ENCODE measurements around the gene NUDCD3.
A peak's percentile ranks its signal among the peaks of the same experiment; 100 is the strongest.

The NUDCD3 gene

GRCh38 chr7:44515590-44516268, 25.3 kb upstream of the NUDCD3 start:
- H2AFZ ChIP-seq (ENCODE audit: insufficient read depth, low read length, poor library complexity): no peak overlapping the region
- no peak overlapping the region for H2BK120ac ChIP-seq (ENCODE audit: insufficient read depth, low read length, poor library complexity)
- no peak overlapping the region for H3K18ac ChIP-seq (ENCODE audit: low read length)
- H3K9ac ChIP-seq (ENCODE audit: low read length): no peak overlapping the region
- H2AK5ac ChIP-seq (ENCODE audit: low read length): no peak overlapping the region
- H3K27ac ChIP-seq (ENCODE audit: low read depth, low read length): no peak overlapping the region
- H3K36me3 ChIP-seq (ENCODE audit: control insufficient read depth in 1 of 2, insufficient read depth in 2 of 2, low read length in 2 of 2): no peaks in the 10 kb centered on the region
- no peak overlapping the region for H3K4ac ChIP-seq (ENCODE audit: low read depth, low read length)
- H4K8ac ChIP-seq (ENCODE audit: low read depth, low read length): no peak overlapping the region
- no peak overlapping the region for H2BK5ac ChIP-seq (ENCODE audit: low read depth, low read length, poor library complexity)
- H3K4me2 ChIP-seq (ENCODE audit: low read length): no peak overlapping the region
- peak overlapping the region; percentile 13 for H3K4me3 ChIP-seq (ENCODE audit: low read depth, low read length)
- no CpG with 5 or more reads among the region's 10 CpGs for WGBS (ENCODE audit: extremely low coverage, insufficient coverage, insufficient read length)
- no peaks in the 10 kb centered on the region for H3K79me2 ChIP-seq (ENCODE audit: control insufficient read depth, insufficient read depth, low read length, poor library complexity)
- no peak overlapping the region for H4K12ac ChIP-seq (ENCODE audit: low read depth, low read length)
- H2BK12ac ChIP-seq (ENCODE audit: low read length): no peak overlapping the region
- no peaks in the 10 kb centered on the region for H3K27me3 ChIP-seq (ENCODE audit: insufficient read depth, low read length)
- H3K23ac ChIP-seq (ENCODE audit: low read length): no peak overlapping the region
- H3K4me1 ChIP-seq (ENCODE audit: control insufficient read depth in 1 of 2, insufficient read depth in 2 of 2, low read length in 2 of 2): no peaks in the 10 kb centered on the region
- H3K79me1 ChIP-seq (ENCODE audit: low read length): no peaks in the 10 kb centered on the region
- peaks cover 8% of the 10 kb centered on the region for H3K9me3 ChIP-seq (ENCODE audit: insufficient read depth, low read depth, low read length)
- no peak overlapping the region for H3K14ac ChIP-seq (ENCODE audit: low read length)
- no peak for DNase-seq
- no peak overlapping the region for H4K91ac ChIP-seq (ENCODE audit: low read depth, low read length)

DNA sequence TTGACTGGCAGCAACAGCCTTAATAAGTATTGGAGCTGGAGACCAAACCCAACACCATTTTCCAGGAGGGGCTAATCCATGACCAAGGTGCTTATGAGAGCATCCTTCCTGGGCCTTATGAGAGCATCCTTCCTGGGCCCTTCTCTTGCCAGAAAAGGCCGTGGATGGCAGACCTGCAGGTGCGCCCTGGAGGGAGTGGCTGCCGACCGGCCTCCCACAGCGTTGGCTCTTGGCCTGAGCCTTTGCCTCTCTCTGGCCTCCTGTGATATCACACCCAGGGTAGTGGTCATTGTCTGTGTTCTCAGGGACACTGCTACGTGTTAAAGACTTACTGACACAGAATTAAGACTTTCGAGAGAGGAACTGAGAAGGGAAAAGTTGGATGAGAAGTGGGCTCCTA, 22.3 kb upstream of the NUDCD3 start:
- no peak overlapping the region for H3K23ac ChIP-seq (ENCODE audit: low read length)
- no peak overlapping the region for H3K4me2 ChIP-seq (ENCODE audit: low read length)
- no peaks in the 10 kb centered on the region for H3K4me1 ChIP-seq (ENCODE audit: control insufficient read depth in 1 of 2, insufficient read depth in 2 of 2, low read length in 2 of 2)
- H2BK12ac ChIP-seq (ENCODE audit: low read length): no peak overlapping the region
- H2BK120ac ChIP-seq (ENCODE audit: insufficient read depth, low read length, poor library complexity): no peak overlapping the region
- no peak overlapping the region for H3K14ac ChIP-seq (ENCODE audit: low read length)
- no peak for DNase-seq
- H3K27ac ChIP-seq (ENCODE audit: low read depth, low read length): no peak overlapping the region
- no peak overlapping the region for H2AFZ ChIP-seq (ENCODE audit: insufficient read depth, low read length, poor library complexity)
- no peaks in the 10 kb centered on the region for H3K27me3 ChIP-seq (ENCODE audit: insufficient read depth, low read length)
- H3K9ac ChIP-seq (ENCODE audit: low read length): no peak overlapping the region
- H3K4me3 ChIP-seq (ENCODE audit: low read depth, low read length): no peak overlapping the region
- H3K9me3 ChIP-seq (ENCODE audit: insufficient read depth, low read depth, low read length): peaks cover 9% of the 10 kb centered on the region
- H2AK5ac ChIP-seq (ENCODE audit: low read length): no peak overlapping the region
- H3K36me3 ChIP-seq (ENCODE audit: control insufficient read depth in 1 of 2, insufficient read depth in 2 of 2, low read length in 2 of 2): no peaks in the 10 kb centered on the region
- H3K79me1 ChIP-seq (ENCODE audit: low read length): no peaks in the 10 kb centered on the region
- no peak overlapping the region for H3K4ac ChIP-seq (ENCODE audit: low read depth, low read length)
- H4K12ac ChIP-seq (ENCODE audit: low read depth, low read length): no peak overlapping the region
- no peak overlapping the region for H4K91ac ChIP-seq (ENCODE audit: low read depth, low read length)
- H3K79me2 ChIP-seq (ENCODE audit: control insufficient read depth, insufficient read depth, low read length, poor library complexity): no peaks in the 10 kb centered on the region
- WGBS (ENCODE audit: extremely low coverage, insufficient coverage, insufficient read length): no CpG with 5 or more reads among the region's 7 CpGs
- no peak overlapping the region for H2BK5ac ChIP-seq (ENCODE audit: low read depth, low read length, poor library complexity)
- H4K8ac ChIP-seq (ENCODE audit: low read depth, low read length): no peak overlapping the region
- no peak overlapping the region for H3K18ac ChIP-seq (ENCODE audit: low read length)

GRCh38 chr7:44511863-44512468, 21.5 kb upstream of the NUDCD3 start:
- Histone ChIP-seq H3K4ac (ENCODE audit: low read depth, low read length) (no peak overlapping the region), H2AFZ (ENCODE audit: insufficient read depth, low read length, poor library complexity) (no peak overlapping the region), H3K27ac (ENCODE audit: low read depth, low read length) (no peak overlapping the region), H3K14ac (ENCODE audit: low read length) (no peak overlapping the region), H4K12ac (ENCODE audit: low read depth, low read length) (no peak overlapping the region), H3K79me2 (ENCODE audit: control insufficient read depth, insufficient read depth, low read length, poor library complexity) (no peaks in the 10 kb centered on the region), H4K8ac (ENCODE audit: low read depth, low read length) (no peak overlapping the region), H3K79me1 (ENCODE audit: low read length) (no peaks in the 10 kb centered on the region), H3K4me1 (ENCODE audit: control insufficient read depth in 1 of 2, insufficient read depth in 2 of 2, low read length in 2 of 2) (no peaks in the 10 kb centered on the region), H2BK5ac (ENCODE audit: low read depth, low read length, poor library complexity) (no peak overlapping the region), H3K4me3 (ENCODE audit: low read depth, low read length) (no peak overlapping the region), H3K23ac (ENCODE audit: low read length) (no peak overlapping the region), H3K9me3 (ENCODE audit: insufficient read depth, low read depth, low read length) (peaks cover 10% of the 10 kb centered on the region), H3K18ac (ENCODE audit: low read length) (no peak overlapping the region), H3K36me3 (ENCODE audit: control insufficient read depth in 1 of 2, insufficient read depth in 2 of 2, low read length in 2 of 2) (no peaks in the 10 kb centered on the region), H3K4me2 (ENCODE audit: low read length) (no peak overlapping the region), H2BK12ac (ENCODE audit: low read length) (no peak overlapping the region), H2AK5ac (ENCODE audit: low read length) (no peak overlapping the region), H3K27me3 (ENCODE audit: insufficient read depth, low read length) (no peaks in the 10 kb centered on the region), H3K9ac (ENCODE audit: low read length) (no peak overlapping the region), H2BK120ac (ENCODE audit: insufficient read depth, low read length, poor library complexity) (no peak overlapping the region), H4K91ac (ENCODE audit: low read depth, low read length) (no peak overlapping the region)
- DNase-seq: no peak
- WGBS (ENCODE audit: extremely low coverage, insufficient coverage, insufficient read length): no CpG with 5 or more reads among the region's 4 CpGs

- Histone ChIP-seq H2AK5ac (ENCODE audit: low read length) (no peak overlapping the region), H4K8ac (ENCODE audit: low read depth, low read length) (no peak overlapping the region), H3K4ac (ENCODE audit: low read depth, low read length) (no peak overlapping the region), H3K79me2 (ENCODE audit: control insufficient read depth, insufficient read depth, low read length, poor library complexity) (no peaks in the 10 kb centered on the region), H4K91ac (ENCODE audit: low read depth, low read length) (no peak overlapping the region), H3K4me3 (ENCODE audit: low read depth, low read length) (no peak overlapping the region), H3K4me1 (ENCODE audit: control insufficient read depth in 1 of 2, insufficient read depth in 2 of 2, low read length in 2 of 2) (no peaks in the 10 kb centered on the region), H3K9ac (ENCODE audit: low read length) (no peak overlapping the region), H3K9me3 (ENCODE audit: insufficient read depth, low read depth, low read length) (peaks cover 10% of the 10 kb centered on the region), H3K36me3 (ENCODE audit: control insufficient read depth in 1 of 2, insufficient read depth in 2 of 2, low read length in 2 of 2) (no peaks in the 10 kb centered on the region), H3K18ac (ENCODE audit: low read length) (no peak overlapping the region), H4K12ac (ENCODE audit: low read depth, low read length) (no peak overlapping the region), H3K27me3 (ENCODE audit: insufficient read depth, low read length) (no peaks in the 10 kb centered on the region), H3K14ac (ENCODE audit: low read length) (no peak overlapping the region), H2BK120ac (ENCODE audit: insufficient read depth, low read length, poor library complexity) (no peak overlapping the region), H3K4me2 (ENCODE audit: low read length) (no peak overlapping the region), H3K79me1 (ENCODE audit: low read length) (no peaks in the 10 kb centered on the region), H2BK12ac (ENCODE audit: low read length) (no peak overlapping the region), H2AFZ (ENCODE audit: insufficient read depth, low read length, poor library complexity) (no peak overlapping the region), H3K27ac (ENCODE audit: low read depth, low read length) (no peak overlapping the region), H3K23ac (ENCODE audit: low read length) (no peak overlapping the region), H2BK5ac (ENCODE audit: low read depth, low read length, poor library complexity) (no peak overlapping the region)
- WGBS (ENCODE audit: extremely low coverage, insufficient coverage, insufficient read length): no CpG with 5 or more reads among the region's 1 CpG
- no peak for DNase-seq
Measured at GRCh38 chr7:44511236-44511635, 20.8 kb upstream of the NUDCD3 start.
